Ammon's horn (tissue), 1 donor: ENCODE data around the gene EPN2.
"Not testable (repeated sequence)": the region's sequence is repeated elsewhere in the genome, so short reads cannot be mapped to it uniquely, and the experiment has no call there.

Experiments
- DNase-seq: peaks from one replicate; pipeline ENCODE4 v3.0.0-alpha.2; 2016; ENCODE audit warnings: low spot score

EPN2 gene

GRCh38 chr17:19345486-19346350 is 108.6 kb downstream of the EPN2 start:
- no peak for DNase-seq

GRCh38 chr17:19346351-19347255 is 109.4 kb downstream of the EPN2 start:
- DNase-seq = peak; percentile 49

- DNase-seq = no peak
Measured at GRCh38 chr17:19347323-19348080, 110.3 kb downstream of the EPN2 start.

- DNase-seq = no peak
Measured at GRCh38 chr17:19348081-19348650, 111.0 kb downstream of the EPN2 start.

GRCh38 chr17:19348806-19349205 is 111.6 kb downstream of the EPN2 start:
- no peak for DNase-seq

GRCh38 chr17:19353401-19353800 is 116.2 kb downstream of the EPN2 start:
- not testable (repeated sequence) for DNase-seq

GRCh38 chr17:19354748-19355147 is 117.6 kb downstream of the EPN2 start:
- no peak for DNase-seq

GRCh38 chr17:19357351-19357750 is 120.2 kb downstream of the EPN2 start:
- DNase-seq = no peak

GRCh38 chr17:19357761-19358160 is 120.6 kb downstream of the EPN2 start:
- DNase-seq = no peak

- no peak for DNase-seq
Measured at GRCh38 chr17:19359151-19359550, 122.0 kb downstream of the EPN2 start.

- DNase-seq = no peak
Measured at GRCh38 chr17:19359856-19360255, 122.7 kb downstream of the EPN2 start.

- no peak for DNase-seq
Measured at GRCh38 chr17:19360772-19361171, 123.6 kb downstream of the EPN2 start.

GRCh38 chr17:19361326-19361725 is 124.2 kb downstream of the EPN2 start:
- DNase-seq = no peak

GRCh38 chr17:19361944-19362276 is 124.7 kb downstream of the EPN2 start:
- DNase-seq = no peak

- peak; percentile 95 for DNase-seq
Measured at GRCh38 chr17:19362277-19363113, 125.3 kb downstream of the EPN2 start, which contains the start of gene B9D1. Gene B9D1 (minus strand): TSS chr17:19362723. CDS start chr17:19362569, 154 bp downstream.

GRCh38 chr17:19363114-19363438 is 125.9 kb downstream of the EPN2 start:
- no peak for DNase-seq

- DNase-seq = no peak
Measured at GRCh38 chr17:19363460-19364035, 126.4 kb downstream of the EPN2 start.

GRCh38 chr17:19364699-19365498 is 127.7 kb downstream of the EPN2 start:
- no peak for DNase-seq

- DNase-seq = no peak
Measured at GRCh38 chr17:19365499-19365817, 128.3 kb downstream of the EPN2 start.
